CD4-positive, alpha-beta memory T cell (primary cell): Measurements from ENCODE around the gene PBRM1. TPM values are rescaled to one million over a fixed set of nuclear protein-coding genes. Genes with fewer than 3 reads are reported as not detected.

Source experiments
- CTCF ChIA-PET: fragments of 350-600 bp; sonication (Branson Sonifier 250); formaldehyde crosslinking; loops from one replicate; lab custom pipeline; 2021; ENCODE audit warnings: inconsistent platforms; ENCODE audit not compliant: partially characterized antibody; lab: Charles Lee
- POLR2A ChIA-PET: fragments of 350-600 bp; sonication (Branson Sonifier 250); formaldehyde crosslinking; loops from one replicate; lab custom pipeline; 2021; ENCODE audit not compliant: partially characterized antibody; lab: Charles Lee
- DNase-seq, 5 donors: peaks; one replicate each; pipeline versions ENCODE4 v3.0.0 to v3.0.0-alpha.2; 2020 to 2022; ENCODE audit warnings: mixed read lengths in 1 of 5
- H3K27ac ChIP-seq: one replicate; pipeline ENCODE4 v1.7.0; 2013; ENCODE audit warnings: low read depth, low read length
- H3K27me3 ChIP-seq: 2 replicates; pipeline ENCODE4 v1.7.0; 2013; ENCODE audit warnings: mild to moderate bottlenecking, low read length, moderate library complexity; ENCODE audit not compliant: insufficient read depth
- H3K36me3 ChIP-seq: 2 replicates; pipeline ENCODE4 v1.7.0; 2013; ENCODE audit warnings: mild to moderate bottlenecking, low read length, moderate library complexity; ENCODE audit not compliant: insufficient read depth
- H3K4me1 ChIP-seq: 2 replicates; pipeline ENCODE4 v1.7.0; 2013; ENCODE audit warnings: mild to moderate bottlenecking, low read length, moderate library complexity; ENCODE audit not compliant: insufficient read depth
- H3K4me3 ChIP-seq, 2 donors: one replicate each; pipeline ENCODE4 v1.7.0; 2013; ENCODE audit warnings: low read length in 2 of 2, mild to moderate bottlenecking in 1 of 2
- H3K9me3 ChIP-seq, 2 donors: one replicate each; pipeline ENCODE4 v1.7.0; 2013; ENCODE audit warnings: low read length in 2 of 2, control low read depth in 1 of 2; ENCODE audit not compliant: control insufficient read depth in 1 of 2
- H3K27ac Mint-ChIP-seq, 7 donors: one replicate each; pipeline ENCODE4 v1.8.0; 2020 to 2021; ENCODE audit warnings: mixed read lengths in 7 of 7, mild to moderate bottlenecking in 6 of 7, inconsistent platforms in 3 of 7, moderate library complexity in 3 of 7
- H3K27me3 Mint-ChIP-seq, 2 donors: one replicate each; pipeline ENCODE4 v1.8.0; 2020 to 2021; ENCODE audit warnings: mixed read lengths in 2 of 2
- H3K36me3 Mint-ChIP-seq, 2 donors: one replicate each; pipeline ENCODE4 v1.8.0; 2020 to 2021; ENCODE audit warnings: mixed read lengths in 2 of 2, inconsistent platforms in 1 of 2, mild to moderate bottlenecking in 1 of 2
- H3K4me1 Mint-ChIP-seq, 4 donors: one replicate each; pipeline ENCODE4 v1.8.0; 2020 to 2021; ENCODE audit warnings: mixed read lengths in 4 of 4, mild to moderate bottlenecking in 1 of 4
- H3K4me3 Mint-ChIP-seq, 8 donors: one replicate each; pipeline ENCODE4 v1.8.0; 2020 to 2021; ENCODE audit warnings: mixed read lengths in 8 of 8, mild to moderate bottlenecking in 7 of 8, moderate library complexity in 6 of 8, inconsistent platforms in 3 of 8
- H3K9me3 Mint-ChIP-seq, 8 donors: one replicate each; pipeline ENCODE4 v1.8.0; 2020 to 2021; ENCODE audit warnings: mixed read lengths in 8 of 8, mild to moderate bottlenecking in 5 of 8, inconsistent platforms in 3 of 8, moderate library complexity in 1 of 8
- intact Hi-C: fragments of 100-400 bp; cut with micrococcal nuclease; formaldehyde crosslinking; loops from one replicate; pipeline ENCODE4 v1.15.1; 2023
- polyA plus RNA-seq, 2 donors: library from polyadenylated mRNA; unstranded; fragments of 300-500 nt; fragmentation: Illumina TruSeq; gene quantifications; one replicate each; pipeline ENCODE4 v1.2.3, GENCODE V29; 2021
- total RNA-seq, 2 experiments: library from RNA; stranded (reverse); gene quantifications; one replicate each; pipeline ENCODE4 v1.2.3, GENCODE V29; 2021

PBRM1 gene
- total and polyA plus RNA-seq, 4 experiments from 2014 or later = 67.9 to 91.6 (median 76.3) TPM

DNA sequence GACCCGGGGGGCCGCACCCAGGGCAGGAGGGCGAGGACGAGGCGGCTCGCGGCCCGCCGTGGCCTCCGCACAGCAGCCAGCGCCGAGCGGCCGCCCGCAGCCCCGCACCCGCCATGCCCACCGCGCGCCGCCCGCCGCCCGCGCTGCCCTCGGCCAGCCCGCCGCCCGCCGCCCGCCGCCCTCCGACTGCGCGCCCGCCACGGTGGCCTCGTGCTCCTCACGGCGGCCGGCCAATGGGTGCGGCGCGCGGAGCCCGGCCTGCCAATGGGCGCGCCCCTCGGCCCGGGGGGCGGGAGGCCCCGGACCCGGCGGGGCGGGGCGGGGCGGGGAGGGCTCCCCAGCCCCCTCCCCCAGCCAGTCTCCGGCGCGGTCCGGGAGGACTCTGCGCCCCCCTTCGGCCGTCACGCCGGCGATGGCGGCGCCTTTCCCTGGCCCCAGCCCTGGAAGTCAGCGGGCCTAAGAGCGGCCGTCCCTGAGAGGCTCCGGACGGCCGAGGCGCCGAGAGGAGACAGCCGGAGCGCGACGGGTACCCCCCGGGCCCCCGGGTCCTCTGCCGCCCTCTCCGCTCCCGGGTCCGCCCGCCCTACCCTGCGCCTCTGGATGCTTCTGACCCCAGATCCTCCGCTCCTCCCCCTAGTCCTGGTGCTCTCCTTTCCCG is 152.0 kb downstream of the PBRM1 start, which contains the start of gene NT5DC2:
TSS of gene NT5DC2 (minus strand) at position 235 of the 658 bp plus-strand sequence. CDS start at position 115, 120 bp downstream.
- no peaks in the 10 kb centered on the region for H3K36me3 ChIP-seq
- Mint-ChIP-seq H3K27ac (peak within 1 kb of the TSS in 4 of 7 donors; percentile 64 to 94 (median 74)), H3K4me1 (peaks cover 17 to 44% (median 33%) of the 10 kb centered on the region in 4 donors), H3K4me3 (peak within 1 kb of the TSS; percentile 66 to 98 (median 78)), H3K36me3 (peaks cover under 1 to 4% of the 10 kb centered on the region in 2 donors), H3K27me3 (no peaks in the 10 kb centered on the region), H3K9me3 (peaks cover 0 to 3% (median 0%) of the 10 kb centered on the region in 8 donors)
- no peaks in the 10 kb centered on the region for H3K27me3 ChIP-seq
- ChIA-PET CTCF (no interaction called here), POLR2A (no interaction called here)
- intact Hi-C loops = no loop called here
- peak in 4 of 5 donors; percentile 47 to 61 (median 54) for DNase-seq
- peaks cover 31% of the 10 kb centered on the region for H3K4me1 ChIP-seq
- H3K4me3 ChIP-seq = peak within 1 kb of the TSS in 1 of 2 donors; percentile 49
- no peaks in the 10 kb centered on the region for H3K9me3 ChIP-seq
- peak within 1 kb of the TSS; percentile 14 for H3K27ac ChIP-seq

DNA sequence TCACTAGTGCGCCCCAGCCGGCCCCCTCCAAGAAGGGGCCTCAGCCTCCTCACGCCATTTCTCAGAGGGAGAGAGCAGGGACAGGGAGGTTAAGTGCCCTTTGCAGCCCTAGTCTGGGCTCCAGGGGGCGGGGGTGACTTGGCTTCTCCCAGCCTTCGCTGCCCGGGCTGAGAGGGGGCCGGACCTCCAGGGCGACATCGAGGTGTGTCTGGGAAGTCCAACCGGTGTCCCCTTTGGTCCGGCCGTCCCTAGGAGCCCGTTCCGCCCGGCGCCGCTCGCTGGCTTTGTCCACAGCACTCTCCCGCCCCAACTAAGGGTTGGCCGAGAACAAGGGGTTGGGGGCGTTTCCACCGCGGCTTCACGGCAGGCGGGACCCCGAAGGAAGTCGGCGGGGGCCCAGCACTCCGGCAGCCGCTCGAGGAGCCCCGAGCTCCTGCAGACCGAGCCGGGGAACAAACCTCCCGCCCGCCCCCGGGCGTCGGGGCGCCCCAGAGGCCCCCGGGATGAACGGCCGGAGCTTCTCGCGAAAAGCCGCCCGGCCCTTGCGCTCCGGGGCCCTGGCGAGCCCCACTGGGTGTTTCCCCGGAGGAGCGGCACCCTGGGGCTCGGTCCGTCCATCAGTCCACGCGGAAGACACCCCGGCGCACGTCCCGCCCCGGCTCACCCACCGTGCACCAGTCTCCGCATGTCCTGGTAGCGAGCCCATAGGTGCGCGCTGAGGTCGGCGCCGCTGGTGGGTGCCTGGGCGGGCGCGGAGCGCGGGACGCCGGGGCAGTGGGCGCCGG is 152.7 kb downstream of the PBRM1 start:
- H3K27ac ChIP-seq = peak overlapping the region; percentile 14
- H3K27ac Mint-ChIP-seq = peak overlapping the region in 2 of 7 donors; percentile 58 to 64
- H3K4me3 ChIP-seq = peak overlapping the region in 1 of 2 donors; percentile 49
- peaks cover 24% of the 10 kb centered on the region for H3K4me1 ChIP-seq
- H3K36me3 ChIP-seq = no peaks in the 10 kb centered on the region
- H3K4me1 Mint-ChIP-seq = peaks cover 13 to 37% (median 27%) of the 10 kb centered on the region in 4 donors
- CTCF ChIA-PET = no interaction called here
- H3K27me3 ChIP-seq = no peaks in the 10 kb centered on the region
- intact Hi-C loops = loop anchor here (1.0 kb wide), 1 partner anchor 78 kb away; the partner anchor contains the start of gene NISCH
- H3K9me3 Mint-ChIP-seq = peaks cover 0 to 3% (median 0%) of the 10 kb centered on the region in 8 donors
- POLR2A ChIA-PET = no interaction called here
- peaks cover 0 to 3% of the 10 kb centered on the region in 2 donors for H3K36me3 Mint-ChIP-seq
- H3K4me3 Mint-ChIP-seq = peak overlapping the region; percentile 51 to 79 (median 64)
- DNase-seq = peak in 3 of 5 donors; percentile 25 to 36 (median 32)
- H3K9me3 ChIP-seq = no peaks in the 10 kb centered on the region
- H3K27me3 Mint-ChIP-seq = no peaks in the 10 kb centered on the region

- peaks cover 7 to 32% (median 22%) of the 10 kb centered on the region in 4 donors for H3K4me1 Mint-ChIP-seq
- peaks cover 0 to 3% (median 0%) of the 10 kb centered on the region in 8 donors for H3K9me3 Mint-ChIP-seq
- Histone ChIP-seq H3K27ac (peak overlapping the region; percentile 14), H3K36me3 (no peaks in the 10 kb centered on the region), H3K4me1 (peaks cover 19% of the 10 kb centered on the region), H3K9me3 (no peaks in the 10 kb centered on the region), H3K27me3 (no peaks in the 10 kb centered on the region), H3K4me3 (no peak overlapping the region)
- DNase-seq = peak; percentile 9 to 73 (median 28)
- intact Hi-C loops = loop anchor here (1.0 kb wide), 1 partner anchor 77 kb away; the partner anchor contains the start of gene NISCH
- ChIA-PET CTCF (no interaction called here), POLR2A (no interaction called here)
- H3K4me3 Mint-ChIP-seq = peak overlapping the region; percentile 50 to 79 (median 64)
- H3K27me3 Mint-ChIP-seq = no peaks in the 10 kb centered on the region
- H3K27ac Mint-ChIP-seq = peak overlapping the region in 4 of 7 donors; percentile 35 to 70 (median 61)
- peaks cover 0 to 3% of the 10 kb centered on the region in 2 donors for H3K36me3 Mint-ChIP-seq
Observed at GRCh38 chr3:52532517-52532837, 153.2 kb downstream of the PBRM1 start.

- Histone ChIP-seq H3K4me1 (peaks cover 14% of the 10 kb centered on the region), H3K4me3 (no peak overlapping the region), H3K27ac (no peak overlapping the region), H3K9me3 (no peaks in the 10 kb centered on the region), H3K27me3 (no peaks in the 10 kb centered on the region), H3K36me3 (no peaks in the 10 kb centered on the region)
- Mint-ChIP-seq H3K27ac (peak overlapping the region in 3 of 7 donors; percentile 35 to 70 (median 58)), H3K9me3 (peaks cover 0 to 3% (median 0%) of the 10 kb centered on the region in 8 donors), H3K4me3 (peak overlapping the region in 4 of 8 donors; percentile 13 to 78 (median 59)), H3K27me3 (no peaks in the 10 kb centered on the region), H3K36me3 (peaks cover 0 to 3% of the 10 kb centered on the region in 2 donors), H3K4me1 (peaks cover 5 to 27% (median 18%) of the 10 kb centered on the region in 4 donors)
- intact Hi-C loops = loop anchor here (1.0 kb wide), 1 partner anchor 77 kb away; the partner anchor contains the start of gene NISCH
- ChIA-PET CTCF (no interaction called here), POLR2A (no interaction called here)
- no peak for DNase-seq
Observed at GRCh38 chr3:52531860-52532516, 153.7 kb downstream of the PBRM1 start.

GRCh38 chr3:52530918-52531826 is 154.5 kb downstream of the PBRM1 start:
- Mint-ChIP-seq H3K27me3 (no peaks in the 10 kb centered on the region), H3K4me3 (peak overlapping the region in 1 of 8 donors; percentile 45), H3K9me3 (no peaks in the 10 kb centered on the region), H3K4me1 (peaks cover 5 to 19% (median 13%) of the 10 kb centered on the region in 4 donors), H3K27ac (no peak overlapping the region), H3K36me3 (no peaks in the 10 kb centered on the region)
- intact Hi-C loops = no loop called here
- Histone ChIP-seq H3K4me1 (peaks cover 13% of the 10 kb centered on the region), H3K27me3 (no peaks in the 10 kb centered on the region), H3K27ac (no peak overlapping the region), H3K9me3 (no peaks in the 10 kb centered on the region), H3K4me3 (no peak overlapping the region), H3K36me3 (no peaks in the 10 kb centered on the region)
- DNase-seq = no peak
- ChIA-PET CTCF (no interaction called here), POLR2A (no interaction called here)

- peaks cover 8% of the 10 kb centered on the region for H3K4me1 ChIP-seq
- H3K9me3 ChIP-seq = no peaks in the 10 kb centered on the region
- no peak for DNase-seq
- H3K36me3 Mint-ChIP-seq = no peaks in the 10 kb centered on the region
- POLR2A ChIA-PET = no interaction called here
- H3K9me3 Mint-ChIP-seq = no peaks in the 10 kb centered on the region
- H3K27me3 Mint-ChIP-seq = no peaks in the 10 kb centered on the region
- CTCF ChIA-PET = no interaction called here
- intact Hi-C loops = no loop called here
- H3K4me1 Mint-ChIP-seq = peaks cover 0 to 9% (median 5%) of the 10 kb centered on the region in 4 donors
- H3K4me3 Mint-ChIP-seq = no peak overlapping the region
- no peak overlapping the region for H3K27ac ChIP-seq
- H3K4me3 ChIP-seq = no peak overlapping the region
- no peaks in the 10 kb centered on the region for H3K36me3 ChIP-seq
- H3K27ac Mint-ChIP-seq = peak overlapping the region in 1 of 7 donors; percentile 86
- no peaks in the 10 kb centered on the region for H3K27me3 ChIP-seq
Observed at GRCh38 chr3:52529376-52530333, 156.1 kb downstream of the PBRM1 start.
